AG08396 (cell line): ENCODE measurements around the gene PLTP.
"Not testable (repeated sequence)": the region's sequence is repeated elsewhere in the genome, so short reads cannot be mapped to it uniquely, and the experiment has no call there.

ENCODE experiments used
- DNase-seq: peaks from one replicate; pipeline ENCODE4 v3.0.0; 2012; ENCODE audit warnings: low spot score, mixed read lengths

The PLTP gene

GRCh38 chr20:45897289-45897688, 14.7 kb downstream of the PLTP start:
- no peak for DNase-seq

- DNase-seq = no peak
Measured at GRCh38 chr20:45896641-45897161, 15.3 kb downstream of the PLTP start.

GRCh38 chr20:45894797-45895196, 17.2 kb downstream of the PLTP start:
- DNase-seq = no peak

GRCh38 chr20:45893831-45894230, 18.1 kb downstream of the PLTP start:
- no peak for DNase-seq

GRCh38 chr20:45892828-45893500, 19.0 kb downstream of the PLTP start:
- no peak for DNase-seq

- DNase-seq = peak; percentile 75
Measured at GRCh38 chr20:45892049-45892825, 19.7 kb downstream of the PLTP start.

- peak; percentile 98 for DNase-seq
Measured at GRCh38 chr20:45890985-45891983, 20.7 kb downstream of the PLTP start, which contains the start of the genes CTSA and NEURL2. TSS of gene CTSA (plus strand) at chr20:45891335. CDS start at chr20:45891569, 234 bp downstream. TSS of gene NEURL2 (minus strand) at chr20:45891208. CDS start at chr20:45890991, 217 bp downstream.

GRCh38 chr20:45890077-45890984, 21.6 kb downstream of the PLTP start:
- DNase-seq = peak; percentile 83

- no peak for DNase-seq
Measured at GRCh38 chr20:45888681-45889080, 23.3 kb downstream of the PLTP start.

- no peak for DNase-seq
Measured at GRCh38 chr20:45887346-45887715, 24.6 kb downstream of the PLTP start, which contains the start of gene SPATA25. TSS of gene SPATA25 (minus strand) at chr20:45887622. CDS start at chr20:45887590, 32 bp downstream.

GRCh38 chr20:45886590-45887345, 25.2 kb downstream of the PLTP start:
- no peak for DNase-seq

GRCh38 chr20:45883100-45883469, 28.9 kb downstream of the PLTP start:
- DNase-seq = no peak

- DNase-seq = no peak
Measured at GRCh38 chr20:45882469-45883099, 29.4 kb downstream of the PLTP start.

GRCh38 chr20:45880988-45881788, 30.8 kb downstream of the PLTP start, which contains the start of gene ZSWIM1:
TSS of gene ZSWIM1 (plus strand) at chr20:45881227. CDS start at chr20:45882593, 1,366 bp downstream.
- DNase-seq = peak; percentile 98

- no peak for DNase-seq
Measured at GRCh38 chr20:45878076-45878761, 33.7 kb downstream of the PLTP start.

- DNase-seq = no peak
Measured at GRCh38 chr20:45874576-45874975, 37.4 kb downstream of the PLTP start.

GRCh38 chr20:45874104-45874481, 37.9 kb downstream of the PLTP start:
- DNase-seq = not testable (repeated sequence)
